ENCODE results near the gene USP6. TPM values are rescaled to one million over a fixed set of nuclear protein-coding genes. Genes with fewer than 3 reads are reported as not detected.
"Not testable (repeated sequence)": the region's sequence is repeated elsewhere in the genome, so short reads cannot be mapped to it uniquely, and the experiment has no call there.

USP6 gene
- total RNA-seq, 1 donor from 2014 or later, result 4.7 TPM

DNA sequence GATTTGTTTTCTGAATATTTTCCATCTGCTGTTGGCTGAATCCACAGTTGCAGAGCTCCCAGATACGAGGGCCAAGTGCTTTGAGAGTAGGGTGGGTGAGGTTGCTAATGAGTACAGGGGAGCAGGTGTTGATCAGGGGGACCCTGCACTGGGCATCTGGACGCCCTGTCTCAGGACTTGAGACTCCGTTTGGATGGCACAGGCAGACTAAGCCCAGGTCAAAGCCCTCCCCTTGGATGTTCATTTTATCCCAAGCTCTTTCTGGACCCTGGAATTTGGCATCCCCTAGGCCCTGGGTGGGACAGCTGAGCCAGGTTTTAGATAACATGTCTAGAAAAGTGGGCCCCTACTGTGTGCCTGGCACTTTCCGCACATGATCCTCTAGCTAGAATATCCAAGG is 12.1 kb downstream of the USP6 start:
- no peak for DNase-seq
- peaks cover 5% of the 10 kb centered on the region for H3K9me3 Mint-ChIP-seq (ENCODE audit: unreplicated experiment)
- H3K4me1 Mint-ChIP-seq (ENCODE audit: low read depth, unreplicated experiment), result peaks cover 4% of the 10 kb centered on the region
- peaks cover 9% of the 10 kb centered on the region for H3K27me3 Mint-ChIP-seq (ENCODE audit: unreplicated experiment)
- no peak overlapping the region for H3K4me3 Mint-ChIP-seq (ENCODE audit: unreplicated experiment)
- TF ChIP-seq, protein P1, sequence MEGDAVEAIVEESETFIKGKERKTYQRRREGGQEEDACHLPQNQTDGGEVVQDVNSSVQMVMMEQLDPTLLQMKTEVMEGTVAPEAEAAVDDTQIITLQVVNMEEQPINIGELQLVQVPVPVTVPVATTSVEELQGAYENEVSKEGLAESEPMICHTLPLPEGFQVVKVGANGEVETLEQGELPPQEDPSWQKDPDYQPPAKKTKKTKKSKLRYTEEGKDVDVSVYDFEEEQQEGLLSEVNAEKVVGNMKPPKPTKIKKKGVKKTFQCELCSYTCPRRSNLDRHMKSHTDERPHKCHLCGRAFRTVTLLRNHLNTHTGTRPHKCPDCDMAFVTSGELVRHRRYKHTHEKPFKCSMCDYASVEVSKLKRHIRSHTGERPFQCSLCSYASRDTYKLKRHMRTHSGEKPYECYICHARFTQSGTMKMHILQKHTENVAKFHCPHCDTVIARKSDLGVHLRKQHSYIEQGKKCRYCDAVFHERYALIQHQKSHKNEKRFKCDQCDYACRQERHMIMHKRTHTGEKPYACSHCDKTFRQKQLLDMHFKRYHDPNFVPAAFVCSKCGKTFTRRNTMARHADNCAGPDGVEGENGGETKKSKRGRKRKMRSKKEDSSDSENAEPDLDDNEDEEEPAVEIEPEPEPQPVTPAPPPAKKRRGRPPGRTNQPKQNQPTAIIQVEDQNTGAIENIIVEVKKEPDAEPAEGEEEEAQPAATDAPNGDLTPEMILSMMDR (IDR thresholded peaks at IDR 0.05; ENCODE audit: partially characterized antibody, unreplicated experiment), result no peak
- H3K36me3 Mint-ChIP-seq (ENCODE audit: unreplicated experiment), result peaks cover 4% of the 10 kb centered on the region
- H3K27ac Mint-ChIP-seq (ENCODE audit: unreplicated experiment), result no peak overlapping the region

DNA sequence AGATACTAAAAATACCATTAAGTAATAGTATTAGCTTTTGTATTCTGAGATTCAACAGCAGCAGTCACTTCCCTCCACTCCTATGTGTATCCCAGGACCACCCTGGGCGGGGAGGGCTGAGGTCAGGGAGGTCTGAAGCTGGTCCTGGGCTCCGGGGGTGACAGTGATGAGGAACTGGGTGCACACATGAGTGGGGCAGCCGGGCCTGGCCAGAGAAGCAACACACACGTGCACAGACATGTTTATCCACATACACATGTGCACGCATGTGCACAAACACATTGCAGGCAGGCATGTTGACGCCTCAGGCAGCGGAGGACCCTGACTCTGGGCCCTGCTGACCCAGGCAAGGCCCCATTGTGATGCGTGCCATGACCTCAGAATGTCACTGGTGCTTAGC is 12.6 kb downstream of the USP6 start:
- not testable (repeated sequence) for H3K4me1 Mint-ChIP-seq (ENCODE audit: low read depth, unreplicated experiment); DNase-seq; H3K9me3 Mint-ChIP-seq (ENCODE audit: unreplicated experiment); H3K27ac Mint-ChIP-seq (ENCODE audit: unreplicated experiment); H3K4me3 Mint-ChIP-seq (ENCODE audit: unreplicated experiment); H3K36me3 Mint-ChIP-seq (ENCODE audit: unreplicated experiment); H3K27me3 Mint-ChIP-seq (ENCODE audit: unreplicated experiment)

DNA sequence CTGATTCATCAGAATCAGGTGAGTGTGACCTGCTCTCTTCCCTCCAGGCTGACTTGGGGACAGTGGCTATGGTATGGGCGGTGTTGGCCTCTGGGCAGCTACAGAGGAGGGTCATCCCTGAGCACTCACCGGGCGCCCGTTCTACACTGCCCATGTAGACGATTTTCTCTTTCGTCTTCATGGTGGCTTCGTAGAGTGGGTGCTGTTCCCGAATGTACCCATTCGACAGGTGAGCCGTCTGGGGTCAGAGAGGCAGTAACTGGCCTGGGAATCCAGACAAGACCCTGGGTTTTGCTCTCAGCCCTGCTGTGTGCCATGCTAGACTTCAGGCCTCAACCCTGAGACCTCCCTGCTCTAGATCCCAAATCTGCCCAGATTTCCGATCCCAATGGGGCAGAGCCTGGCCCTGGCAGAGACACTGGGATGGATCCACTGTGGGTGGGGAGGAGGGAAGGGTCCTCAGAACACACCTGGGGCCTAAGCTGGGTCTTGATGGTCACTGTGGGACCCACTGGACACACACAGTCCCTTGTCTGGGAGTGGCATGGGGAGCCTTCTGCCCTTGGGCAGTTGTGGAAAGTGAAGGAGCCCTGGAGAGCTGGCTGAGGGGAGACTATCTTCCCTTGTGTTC is 13.2 kb downstream of the USP6 start:
- Mint-ChIP-seq H3K4me3 (ENCODE audit: unreplicated experiment) (no peak overlapping the region), H3K36me3 (ENCODE audit: unreplicated experiment) (peaks cover 4% of the 10 kb centered on the region), H3K27ac (ENCODE audit: unreplicated experiment) (no peak overlapping the region), H3K27me3 (ENCODE audit: unreplicated experiment) (peaks cover 5% of the 10 kb centered on the region), H3K9me3 (ENCODE audit: unreplicated experiment) (peaks cover 8% of the 10 kb centered on the region), H3K4me1 (ENCODE audit: low read depth, unreplicated experiment) (peaks cover 4% of the 10 kb centered on the region)
- TF ChIP-seq, protein P1 (IDR thresholded peaks at IDR 0.05; ENCODE audit: partially characterized antibody, unreplicated experiment), result no peak
- no peak for DNase-seq

DNA sequence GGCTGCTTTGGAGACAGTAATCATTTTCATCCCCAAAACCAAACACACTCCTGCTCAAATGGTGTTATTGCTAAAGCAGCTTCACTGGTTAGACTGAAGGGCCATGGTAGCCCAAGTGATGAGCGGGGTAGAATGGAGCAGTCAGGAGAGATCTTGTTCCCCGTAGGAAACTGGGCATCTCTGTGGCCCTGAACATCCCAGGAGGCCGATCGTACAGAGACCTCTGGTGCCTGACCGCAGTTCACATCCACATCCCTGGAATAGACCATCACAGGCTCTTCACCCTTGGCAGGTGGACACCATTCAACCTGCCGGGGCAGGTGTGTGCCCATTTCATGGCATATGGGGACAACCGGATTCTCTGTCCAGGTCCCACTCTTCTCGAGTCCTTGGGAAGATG is 13.9 kb downstream of the USP6 start:
- not testable (repeated sequence) for H3K27ac Mint-ChIP-seq (ENCODE audit: unreplicated experiment); H3K36me3 Mint-ChIP-seq (ENCODE audit: unreplicated experiment); H3K27me3 Mint-ChIP-seq (ENCODE audit: unreplicated experiment); H3K9me3 Mint-ChIP-seq (ENCODE audit: unreplicated experiment); H3K4me3 Mint-ChIP-seq (ENCODE audit: unreplicated experiment); DNase-seq; H3K4me1 Mint-ChIP-seq (ENCODE audit: low read depth, unreplicated experiment)

DNA sequence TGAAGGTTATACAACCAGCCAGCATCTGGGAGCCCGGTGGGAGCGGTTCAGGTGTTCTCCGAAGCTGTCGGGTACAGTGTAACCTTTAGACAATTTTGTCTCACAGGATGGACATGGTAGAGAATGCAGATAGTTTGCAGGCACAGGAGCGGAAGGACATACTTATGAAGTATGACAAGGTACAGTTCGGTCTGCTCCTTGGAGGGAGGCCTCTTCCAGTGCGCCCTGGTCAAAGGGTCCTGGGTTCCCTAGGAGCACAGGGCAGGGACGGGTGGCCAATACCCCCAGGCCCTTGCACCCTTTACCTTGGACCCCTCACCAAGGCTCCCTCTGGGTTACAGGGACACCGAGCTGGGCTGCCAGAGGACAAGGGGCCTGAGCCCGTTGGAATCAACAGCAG is 14.4 kb downstream of the USP6 start:
- not testable (repeated sequence) for H3K4me3 Mint-ChIP-seq (ENCODE audit: unreplicated experiment); H3K36me3 Mint-ChIP-seq (ENCODE audit: unreplicated experiment); H3K9me3 Mint-ChIP-seq (ENCODE audit: unreplicated experiment); H3K27me3 Mint-ChIP-seq (ENCODE audit: unreplicated experiment); DNase-seq; H3K4me1 Mint-ChIP-seq (ENCODE audit: low read depth, unreplicated experiment); H3K27ac Mint-ChIP-seq (ENCODE audit: unreplicated experiment)

DNA sequence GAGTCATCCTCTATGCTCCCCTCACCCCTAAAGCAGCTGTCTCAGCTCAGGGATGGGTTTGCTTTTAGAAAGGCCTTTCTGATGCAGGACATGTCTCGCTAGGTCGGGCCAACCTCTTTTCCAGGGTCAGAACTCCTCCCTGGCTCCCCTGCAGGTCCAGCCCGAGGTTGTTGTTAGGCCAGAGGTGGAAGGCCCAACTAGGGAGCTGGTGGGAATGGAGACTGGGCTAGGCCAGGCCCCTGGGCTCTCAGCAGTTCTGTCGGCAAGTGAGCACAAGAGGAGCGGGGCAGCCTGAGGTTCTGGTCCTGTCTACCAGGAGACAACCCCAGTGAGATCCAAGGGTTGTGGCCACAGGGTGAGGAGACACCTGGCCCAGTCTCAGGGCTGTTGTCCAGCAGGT is 14.9 kb downstream of the USP6 start:
- H3K4me3 Mint-ChIP-seq (ENCODE audit: unreplicated experiment); H3K4me1 Mint-ChIP-seq (ENCODE audit: low read depth, unreplicated experiment); H3K36me3 Mint-ChIP-seq (ENCODE audit: unreplicated experiment); H3K27ac Mint-ChIP-seq (ENCODE audit: unreplicated experiment); H3K27me3 Mint-ChIP-seq (ENCODE audit: unreplicated experiment); DNase-seq; H3K9me3 Mint-ChIP-seq (ENCODE audit: unreplicated experiment): not testable (repeated sequence)

DNA sequence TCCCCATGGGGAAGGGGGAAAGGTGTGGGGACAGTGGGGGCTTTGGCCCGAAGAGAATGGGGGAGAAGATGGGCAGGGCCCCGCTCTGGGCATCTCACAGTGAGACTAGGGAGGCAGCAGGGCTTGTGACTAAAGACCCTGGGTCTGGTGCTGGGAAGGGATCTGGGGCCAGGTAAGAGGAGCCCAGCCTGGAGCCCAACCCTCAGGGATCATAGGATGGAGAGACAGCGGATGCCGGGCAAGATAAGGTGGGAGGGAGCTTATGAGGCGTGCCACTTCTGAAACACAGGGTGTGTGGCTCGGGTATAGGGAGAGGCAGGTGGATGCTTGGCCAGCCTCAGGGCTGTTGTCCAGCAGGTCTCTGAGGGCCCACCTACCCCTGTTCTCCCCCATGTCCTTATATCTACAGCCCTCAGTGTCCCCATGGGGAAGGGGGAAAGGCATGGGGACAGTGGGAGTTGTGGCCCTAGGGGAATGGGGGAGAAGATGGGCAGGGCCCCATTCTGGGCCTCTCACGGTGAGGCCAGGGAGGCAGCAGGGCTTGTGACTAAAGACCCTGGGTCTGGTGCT is 15.4 kb downstream of the USP6 start:
- DNase-seq, result no peak
- peaks cover 4% of the 10 kb centered on the region for H3K36me3 Mint-ChIP-seq (ENCODE audit: unreplicated experiment)
- TF ChIP-seq, protein P1 (IDR thresholded peaks at IDR 0.05; ENCODE audit: partially characterized antibody, unreplicated experiment), result no peak
- H3K4me1 Mint-ChIP-seq (ENCODE audit: low read depth, unreplicated experiment), result no peaks in the 10 kb centered on the region
- peaks cover 8% of the 10 kb centered on the region for H3K9me3 Mint-ChIP-seq (ENCODE audit: unreplicated experiment)
- H3K27me3 Mint-ChIP-seq (ENCODE audit: unreplicated experiment), result peaks cover 7% of the 10 kb centered on the region
- no peak overlapping the region for H3K4me3 Mint-ChIP-seq (ENCODE audit: unreplicated experiment)
- no peak overlapping the region for H3K27ac Mint-ChIP-seq (ENCODE audit: unreplicated experiment)

DNA sequence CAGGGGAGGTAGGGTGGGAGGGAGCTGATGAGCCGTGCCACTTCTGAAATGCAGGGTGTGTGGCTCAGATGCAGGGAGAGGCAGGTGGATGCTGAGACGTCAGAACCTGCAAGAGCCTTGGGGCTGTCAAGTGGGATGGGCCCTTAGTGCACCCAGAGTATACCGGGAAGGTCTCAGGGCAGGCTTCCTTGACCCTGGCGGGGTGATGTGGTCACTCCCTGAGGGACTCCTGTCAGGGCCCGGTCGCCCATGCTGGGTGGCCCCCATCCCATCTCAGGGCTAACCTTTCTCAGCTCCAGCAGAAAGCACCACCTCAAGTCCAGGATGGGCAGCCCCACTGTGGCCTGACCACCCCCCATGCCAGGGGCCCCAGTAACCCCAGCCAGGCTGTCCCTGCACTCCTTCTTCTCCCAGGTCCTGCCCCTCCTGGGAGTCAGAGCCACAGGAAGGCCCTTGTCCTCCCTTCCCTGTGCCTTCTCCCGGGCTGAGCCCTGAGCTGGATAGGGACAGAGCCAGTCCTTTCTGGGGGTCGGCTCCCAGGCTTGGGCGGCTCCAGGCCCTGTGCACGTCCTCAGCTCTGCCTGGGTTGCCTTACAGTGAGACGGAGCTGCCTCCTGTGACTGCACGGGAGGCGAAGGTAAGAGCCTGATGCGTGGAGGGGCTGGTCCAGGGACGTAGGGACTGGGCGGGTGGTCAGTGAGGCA is 16.1 kb downstream of the USP6 start:
- H3K4me3 Mint-ChIP-seq (ENCODE audit: unreplicated experiment); H3K27ac Mint-ChIP-seq (ENCODE audit: unreplicated experiment); H3K27me3 Mint-ChIP-seq (ENCODE audit: unreplicated experiment); H3K9me3 Mint-ChIP-seq (ENCODE audit: unreplicated experiment); H3K4me1 Mint-ChIP-seq (ENCODE audit: low read depth, unreplicated experiment); H3K36me3 Mint-ChIP-seq (ENCODE audit: unreplicated experiment); DNase-seq: not testable (repeated sequence)

DNA sequence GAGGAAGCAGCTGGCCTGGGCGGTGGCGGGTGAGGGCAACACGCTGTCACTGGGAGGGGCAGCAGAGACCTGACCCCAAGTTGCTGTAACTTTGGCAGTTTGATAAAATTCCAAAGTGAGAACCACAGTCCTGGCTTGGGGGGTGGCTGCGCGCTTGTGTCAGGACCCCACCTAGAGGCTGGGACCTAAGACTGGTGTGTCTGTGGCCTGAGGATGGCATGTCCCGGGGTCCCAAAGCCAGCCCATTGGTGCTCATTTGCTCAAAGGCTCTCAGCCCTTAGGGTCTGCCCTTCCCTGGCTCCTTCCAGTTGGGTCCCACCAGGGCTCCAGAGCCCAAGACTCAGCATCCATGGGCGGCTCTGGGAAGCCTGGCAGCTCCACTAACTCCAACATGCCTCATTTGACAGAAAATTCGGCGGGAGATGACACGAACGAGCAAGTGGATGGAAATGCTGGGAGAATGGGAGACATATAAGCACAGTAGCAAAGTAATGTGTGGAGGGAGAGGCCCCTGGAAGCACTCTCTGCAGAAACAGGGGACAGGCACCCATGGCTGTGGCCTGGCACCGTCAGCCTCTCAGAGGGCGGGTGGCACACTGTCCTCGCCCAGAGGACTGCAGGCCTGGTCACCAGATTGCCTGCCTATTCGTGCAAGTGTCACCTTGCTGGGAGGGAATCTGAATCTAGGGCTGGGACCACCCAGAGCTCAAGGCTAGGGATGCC is 16.8 kb downstream of the USP6 start:
- H3K4me1 Mint-ChIP-seq (ENCODE audit: low read depth, unreplicated experiment); H3K9me3 Mint-ChIP-seq (ENCODE audit: unreplicated experiment); DNase-seq; H3K27me3 Mint-ChIP-seq (ENCODE audit: unreplicated experiment); H3K36me3 Mint-ChIP-seq (ENCODE audit: unreplicated experiment); H3K4me3 Mint-ChIP-seq (ENCODE audit: unreplicated experiment): not testable (repeated sequence)
- peak overlapping the region; percentile 48 for H3K27ac Mint-ChIP-seq (ENCODE audit: unreplicated experiment)

All from glutamatergic neuron (in vitro differentiated cells).